Neutrophil (primary cell): ENCODE data around the gene IREB2.

Experiments
- H3K27ac ChIP-seq: fragments of 200-600 bp; sonication (generic); 2 replicates; pipeline ENCODE4 v1.5.1; 2016; ENCODE audit warnings: mild to moderate bottlenecking, moderate library complexity
- H3K27me3 ChIP-seq: fragments of 200-600 bp; sonication (generic); 2 replicates; pipeline ENCODE4 v1.6.0; 2016; ENCODE audit warnings: mild to moderate bottlenecking
- H3K36me3 ChIP-seq: fragments of 200-600 bp; sonication (generic); 2 replicates; pipeline ENCODE4 v1.5.1; 2017
- H3K4me1 ChIP-seq, 2 experiments: fragments of 200-600 bp in 1 of 2; sonication (generic) in 1 of 2; 1 replicate in 1 of 2; 2 replicates in 1 of 2; pipeline versions ENCODE4 v1.5.1 to v1.6.1; 2013 to 2016; ENCODE audit warnings: low read depth in 1 of 2, low read length in 1 of 2, mild to moderate bottlenecking in 1 of 2, moderate library complexity in 1 of 2; ENCODE audit not compliant: control insufficient read depth in 1 of 2, insufficient read depth in 1 of 2
- H3K4me3 ChIP-seq, 2 experiments: fragments of 200-600 bp in 1 of 2; sonication (generic) in 1 of 2; 1 replicate in 1 of 2; 2 replicates in 1 of 2; pipeline ENCODE4 v1.5.1; 2013 to 2016; ENCODE audit warnings: low read depth in 1 of 2, low read length in 1 of 2, mild to moderate bottlenecking in 1 of 2, moderate library complexity in 1 of 2
- H3K9me3 ChIP-seq: fragments of 200-600 bp; sonication (generic); 2 replicates; pipeline ENCODE4 v1.5.1; 2016
- TF ChIP-seq, protein P1 (sequence below): fragments of 200-600 bp; sonication (generic); IDR thresholded peaks from 2 replicates; pipeline ENCODE4 v1.5.1; 2016; ENCODE audit warnings: antibody characterized with exemption

IREB2 gene

DNA sequence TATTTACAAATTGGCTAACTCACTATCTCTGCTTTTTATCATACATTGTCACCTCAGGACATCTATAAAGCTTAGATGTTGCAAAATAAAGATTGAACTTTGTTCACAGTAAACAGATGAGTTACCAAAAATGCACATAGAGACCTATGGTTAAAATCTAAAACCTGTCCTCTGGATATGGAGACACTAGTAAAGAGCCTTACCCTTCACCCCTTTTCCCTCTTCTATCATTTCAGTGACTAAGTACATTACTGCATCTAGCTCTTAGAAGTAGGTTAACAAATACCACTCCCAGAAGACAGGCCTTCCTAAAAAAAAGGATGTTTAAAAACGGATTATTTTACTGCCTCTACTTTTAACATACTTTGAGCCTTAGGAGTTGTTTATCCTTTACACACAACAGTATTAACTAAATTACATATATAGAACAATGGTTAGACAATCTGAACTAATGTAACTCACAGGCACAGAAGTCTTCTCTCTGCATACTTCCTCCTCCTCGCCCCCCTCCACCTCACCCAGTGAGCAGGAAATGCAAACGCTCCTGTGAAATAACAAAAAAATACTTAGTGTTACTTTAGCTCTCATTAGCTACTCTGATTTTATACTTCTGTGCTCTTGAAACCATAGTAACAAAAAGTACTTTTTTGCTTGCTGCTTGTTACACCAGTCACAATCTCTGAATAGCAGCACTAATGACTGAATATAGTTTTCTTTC, 23.3 kb downstream of the IREB2 start:
- H3K4me1 ChIP-seq: peaks cover 13 to 24% of the 10 kb centered on the region in 2 experiments
- no peaks in the 10 kb centered on the region for H3K9me3 ChIP-seq
- TF ChIP-seq, protein P1, sequence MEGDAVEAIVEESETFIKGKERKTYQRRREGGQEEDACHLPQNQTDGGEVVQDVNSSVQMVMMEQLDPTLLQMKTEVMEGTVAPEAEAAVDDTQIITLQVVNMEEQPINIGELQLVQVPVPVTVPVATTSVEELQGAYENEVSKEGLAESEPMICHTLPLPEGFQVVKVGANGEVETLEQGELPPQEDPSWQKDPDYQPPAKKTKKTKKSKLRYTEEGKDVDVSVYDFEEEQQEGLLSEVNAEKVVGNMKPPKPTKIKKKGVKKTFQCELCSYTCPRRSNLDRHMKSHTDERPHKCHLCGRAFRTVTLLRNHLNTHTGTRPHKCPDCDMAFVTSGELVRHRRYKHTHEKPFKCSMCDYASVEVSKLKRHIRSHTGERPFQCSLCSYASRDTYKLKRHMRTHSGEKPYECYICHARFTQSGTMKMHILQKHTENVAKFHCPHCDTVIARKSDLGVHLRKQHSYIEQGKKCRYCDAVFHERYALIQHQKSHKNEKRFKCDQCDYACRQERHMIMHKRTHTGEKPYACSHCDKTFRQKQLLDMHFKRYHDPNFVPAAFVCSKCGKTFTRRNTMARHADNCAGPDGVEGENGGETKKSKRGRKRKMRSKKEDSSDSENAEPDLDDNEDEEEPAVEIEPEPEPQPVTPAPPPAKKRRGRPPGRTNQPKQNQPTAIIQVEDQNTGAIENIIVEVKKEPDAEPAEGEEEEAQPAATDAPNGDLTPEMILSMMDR: no peak
- H3K27me3 ChIP-seq: no peaks in the 10 kb centered on the region
- peak overlapping the region; percentile 77 for H3K27ac ChIP-seq
- H3K4me3 ChIP-seq: no peak overlapping the region
- peaks cover 34% of the 10 kb centered on the region for H3K36me3 ChIP-seq

DNA sequence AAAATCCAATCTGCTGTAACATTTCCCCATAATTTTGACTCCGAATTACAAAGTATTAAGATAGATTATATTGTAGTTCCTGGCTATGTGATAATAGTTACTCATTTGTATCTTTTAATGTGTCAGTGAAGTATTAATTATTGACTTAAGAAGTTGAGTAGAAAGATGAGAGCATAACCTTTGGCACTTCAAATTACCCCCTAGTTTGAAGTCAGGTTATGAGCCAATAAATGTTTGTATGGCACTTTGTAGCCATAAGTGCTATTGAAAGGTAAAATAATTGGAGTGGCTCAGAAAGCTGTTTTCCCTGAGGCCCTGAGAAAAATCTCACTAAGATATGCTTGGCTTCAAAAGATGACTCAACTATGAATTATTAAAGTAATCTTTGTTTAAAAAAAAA, 31.0 kb downstream of the IREB2 start:
- H3K4me3 ChIP-seq: no peak overlapping the region
- H3K27me3 ChIP-seq: no peaks in the 10 kb centered on the region
- peaks cover 90% of the 10 kb centered on the region for H3K36me3 ChIP-seq
- no peaks in the 10 kb centered on the region for H3K9me3 ChIP-seq
- no peak overlapping the region for H3K27ac ChIP-seq
- TF ChIP-seq, protein P1: no peak
- no peaks in the 10 kb centered on the region for H3K4me1 ChIP-seq

DNA sequence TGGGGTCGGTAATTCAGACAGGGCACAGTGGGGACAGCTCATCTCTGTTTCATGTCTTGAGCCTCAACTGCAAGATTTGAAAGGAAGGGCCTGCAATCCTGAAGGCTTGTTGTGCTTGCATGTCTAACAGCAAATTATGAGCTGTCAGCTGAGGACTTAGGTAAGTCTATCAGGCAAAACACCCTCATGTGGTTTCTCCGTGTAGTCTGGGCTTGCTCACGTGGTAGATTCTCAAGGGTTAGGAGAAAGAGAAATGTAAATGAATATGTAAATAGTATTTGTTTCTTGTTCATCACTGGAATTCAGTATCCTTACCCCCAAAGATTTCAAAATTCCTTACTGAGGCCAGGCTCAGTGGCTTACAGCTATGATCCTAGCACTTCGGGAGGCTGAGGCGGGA, 39.3 kb downstream of the IREB2 start:
- H3K4me1 ChIP-seq: no peaks in the 10 kb centered on the region
- H3K27ac ChIP-seq: no peak overlapping the region
- H3K36me3 ChIP-seq: peaks cover 91% of the 10 kb centered on the region
- H3K27me3 ChIP-seq: no peaks in the 10 kb centered on the region
- TF ChIP-seq, protein P1: no peak
- H3K9me3 ChIP-seq: no peaks in the 10 kb centered on the region
- no peak overlapping the region for H3K4me3 ChIP-seq

DNA sequence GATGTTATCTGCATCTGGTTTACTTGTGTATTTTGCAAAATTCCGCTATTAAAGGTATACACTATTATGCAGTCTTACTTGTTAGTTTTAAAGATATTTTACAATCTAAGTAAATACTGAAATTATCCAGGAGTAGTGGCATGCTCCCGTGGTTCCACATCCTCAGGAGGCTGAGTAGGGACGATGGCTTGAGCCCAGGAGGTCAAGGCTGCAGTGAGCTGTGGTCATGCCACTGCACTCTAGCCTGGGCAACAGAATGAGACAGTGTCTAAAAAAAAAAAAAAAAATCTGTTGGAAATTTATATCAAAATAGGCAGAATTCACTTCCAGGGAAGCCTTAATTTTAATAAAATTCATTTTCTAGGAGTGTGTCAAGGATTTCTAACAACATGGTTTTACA, 41.6 kb downstream of the IREB2 start:
- Histone ChIP-seq H3K27ac (no peak overlapping the region), H3K4me3 (no peak overlapping the region), H3K36me3 (peaks cover 87% of the 10 kb centered on the region), H3K4me1 (no peaks in the 10 kb centered on the region), H3K27me3 (no peaks in the 10 kb centered on the region), H3K9me3 (no peaks in the 10 kb centered on the region)
- TF ChIP-seq, protein P1: no peak

DNA sequence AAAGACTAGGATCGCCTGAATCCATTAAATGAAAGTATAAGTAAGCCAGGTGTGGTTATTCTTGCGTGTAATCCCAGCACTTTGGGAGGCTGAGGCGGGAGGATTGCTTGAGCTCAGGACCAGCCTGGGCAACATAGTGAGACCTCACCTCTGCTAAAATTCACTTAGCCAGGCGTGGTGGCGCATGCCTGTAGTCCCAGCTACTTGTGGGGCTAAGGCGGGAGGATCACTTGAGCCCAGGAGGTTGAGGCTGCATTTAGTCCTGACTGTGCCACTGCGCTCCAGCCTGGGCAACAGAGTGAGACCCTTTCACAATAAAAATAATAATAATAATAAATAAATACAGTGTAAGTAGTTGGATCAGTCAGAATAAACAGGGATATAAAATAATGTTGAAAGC, 43.9 kb downstream of the IREB2 start:
- Histone ChIP-seq H3K36me3 (peaks cover 89% of the 10 kb centered on the region), H3K27me3 (no peaks in the 10 kb centered on the region), H3K27ac (no peak overlapping the region), H3K4me1 (no peaks in the 10 kb centered on the region), H3K4me3 (no peak overlapping the region), H3K9me3 (no peaks in the 10 kb centered on the region)
- TF ChIP-seq, protein P1: no peak
